Endothelial cell (in vitro differentiated cells): ENCODE measurements around the gene SSBP3. TPM values are rescaled to one million over a fixed set of nuclear protein-coding genes. Genes with fewer than 3 reads are reported as not detected.
"Not testable (repeated sequence)": the region's sequence is repeated elsewhere in the genome, so short reads cannot be mapped to it uniquely, and the experiment has no call there.

ENCODE experiments used
- DNase-seq: peaks from one replicate; pipeline ENCODE4 v3.0.0; 2021; ENCODE audit warnings: low spot score
- H3K27ac Mint-ChIP-seq: one replicate; pipeline ENCODE4 v1.8.0; 2021; ENCODE audit warnings: mixed read lengths, inconsistent platforms; ENCODE audit not compliant: unreplicated experiment
- H3K27me3 Mint-ChIP-seq: one replicate; pipeline ENCODE4 v1.8.0; 2021; ENCODE audit warnings: mild to moderate bottlenecking, moderate library complexity, mixed read lengths, inconsistent platforms; ENCODE audit not compliant: unreplicated experiment
- H3K36me3 Mint-ChIP-seq: one replicate; pipeline ENCODE4 v1.8.0; 2021; ENCODE audit warnings: mild to moderate bottlenecking, low read depth, mixed read lengths, inconsistent platforms; ENCODE audit not compliant: unreplicated experiment
- H3K4me1 Mint-ChIP-seq: one replicate; pipeline ENCODE4 v1.8.0; 2021; ENCODE audit warnings: mild to moderate bottlenecking, mixed read lengths, inconsistent platforms; ENCODE audit not compliant: unreplicated experiment
- H3K4me3 Mint-ChIP-seq: one replicate; pipeline ENCODE4 v1.8.0; 2021; ENCODE audit warnings: mild to moderate bottlenecking, mixed read lengths, inconsistent platforms; ENCODE audit not compliant: unreplicated experiment
- H3K9me3 Mint-ChIP-seq: one replicate; pipeline ENCODE4 v1.8.0; 2021; ENCODE audit warnings: mixed read lengths, inconsistent platforms; ENCODE audit not compliant: unreplicated experiment
- CTCF ChIP-seq: fragments of 200-600 bp; sonication (generic); IDR thresholded peaks from one replicate; pipeline ENCODE4 v1.5.0; 2021; ENCODE audit warnings: antibody characterized with exemption; ENCODE audit not compliant: unreplicated experiment
- total RNA-seq: library from RNA; stranded (reverse); fragmentation: NEBNext Ultra II Directional; extraction: Animal tissue kit (Norgen Biotek cat#: 25700); gene quantifications from one replicate; pipeline ENCODE4 v1.2.1, GENCODE V29; 2021; ENCODE audit not compliant: unreplicated experiment

SSBP3 gene
- total RNA-seq, 1 donor from 2014 or later, result 142 TPM

GRCh38 chr1:54395281-54395934 lies 10.8 kb downstream of the SSBP3 start:
- peaks cover 3% of the 10 kb centered on the region for H3K4me1 Mint-ChIP-seq
- no peak overlapping the region for H3K4me3 Mint-ChIP-seq
- H3K27ac Mint-ChIP-seq, result no peak overlapping the region
- no peak for DNase-seq
- no peak for TF ChIP-seq CTCF
- H3K36me3 Mint-ChIP-seq, result peaks cover 64% of the 10 kb centered on the region
- no peaks in the 10 kb centered on the region for H3K9me3 Mint-ChIP-seq
- no peaks in the 10 kb centered on the region for H3K27me3 Mint-ChIP-seq

GRCh38 chr1:54394104-54394503 lies 12.1 kb downstream of the SSBP3 start:
- no peak overlapping the region for H3K27ac Mint-ChIP-seq
- no peaks in the 10 kb centered on the region for H3K9me3 Mint-ChIP-seq
- H3K4me1 Mint-ChIP-seq, result peaks cover 7% of the 10 kb centered on the region
- peaks cover 58% of the 10 kb centered on the region for H3K36me3 Mint-ChIP-seq
- DNase-seq, result no peak
- TF ChIP-seq CTCF, result no peak
- no peaks in the 10 kb centered on the region for H3K27me3 Mint-ChIP-seq
- no peak overlapping the region for H3K4me3 Mint-ChIP-seq

- Mint-ChIP-seq H3K4me1 (peaks cover 11% of the 10 kb centered on the region), H3K9me3 (no peaks in the 10 kb centered on the region), H3K27me3 (no peaks in the 10 kb centered on the region), H3K36me3 (peaks cover 43% of the 10 kb centered on the region), H3K4me3 (no peak overlapping the region), H3K27ac (no peak overlapping the region)
- DNase-seq, result no peak
- no peak for TF ChIP-seq CTCF
These were observed 13.8 kb downstream of the SSBP3 start for GRCh38 chr1:54392401-54392800.

- H3K27me3 Mint-ChIP-seq, result no peaks in the 10 kb centered on the region
- H3K27ac Mint-ChIP-seq, result no peak overlapping the region
- no peak overlapping the region for H3K4me3 Mint-ChIP-seq
- H3K4me1 Mint-ChIP-seq, result peaks cover 16% of the 10 kb centered on the region
- no peak for DNase-seq
- peaks cover 40% of the 10 kb centered on the region for H3K36me3 Mint-ChIP-seq
- no peak for TF ChIP-seq CTCF
- no peaks in the 10 kb centered on the region for H3K9me3 Mint-ChIP-seq
These were observed 14.6 kb downstream of the SSBP3 start for GRCh38 chr1:54391450-54392209.

GRCh38 chr1:54390655-54391054 lies 15.5 kb downstream of the SSBP3 start:
- H3K4me1 Mint-ChIP-seq, result peaks cover 20% of the 10 kb centered on the region
- no peaks in the 10 kb centered on the region for H3K9me3 Mint-ChIP-seq
- H3K27ac Mint-ChIP-seq, result no peak overlapping the region
- H3K27me3 Mint-ChIP-seq, result no peaks in the 10 kb centered on the region
- no peak for DNase-seq
- H3K4me3 Mint-ChIP-seq, result no peak overlapping the region
- no peak for TF ChIP-seq CTCF
- H3K36me3 Mint-ChIP-seq, result peaks cover 34% of the 10 kb centered on the region

- not testable (repeated sequence) for H3K9me3 Mint-ChIP-seq, H3K27me3 Mint-ChIP-seq, H3K27ac Mint-ChIP-seq, H3K4me3 Mint-ChIP-seq, DNase-seq
- peaks cover 30% of the 10 kb centered on the region for H3K4me1 Mint-ChIP-seq
- H3K36me3 Mint-ChIP-seq, result peaks cover 32% of the 10 kb centered on the region
These were observed 16.6 kb downstream of the SSBP3 start for GRCh38 chr1:54389608-54390007.
